Hindlimb muscle (tissue), 1 donor: ENCODE results near the gene GNG8. TPM values are rescaled to one million over a fixed set of nuclear protein-coding genes. Genes with fewer than 3 reads are reported as not detected.

Source experiments
- DNase-seq: peaks from one replicate; pipeline ENCODE4 v3.0.0-alpha.2; 2013
- polyA plus RNA-seq: library from polyadenylated mRNA; unstranded; fragments of 120-200 nt; gene quantifications from one replicate; pipeline ENCODE4 v1.2.1, GENCODE V29; 2013; ENCODE audit not compliant: insufficient read length

Gene GNG8
- not detected for polyA plus RNA-seq

DNA sequence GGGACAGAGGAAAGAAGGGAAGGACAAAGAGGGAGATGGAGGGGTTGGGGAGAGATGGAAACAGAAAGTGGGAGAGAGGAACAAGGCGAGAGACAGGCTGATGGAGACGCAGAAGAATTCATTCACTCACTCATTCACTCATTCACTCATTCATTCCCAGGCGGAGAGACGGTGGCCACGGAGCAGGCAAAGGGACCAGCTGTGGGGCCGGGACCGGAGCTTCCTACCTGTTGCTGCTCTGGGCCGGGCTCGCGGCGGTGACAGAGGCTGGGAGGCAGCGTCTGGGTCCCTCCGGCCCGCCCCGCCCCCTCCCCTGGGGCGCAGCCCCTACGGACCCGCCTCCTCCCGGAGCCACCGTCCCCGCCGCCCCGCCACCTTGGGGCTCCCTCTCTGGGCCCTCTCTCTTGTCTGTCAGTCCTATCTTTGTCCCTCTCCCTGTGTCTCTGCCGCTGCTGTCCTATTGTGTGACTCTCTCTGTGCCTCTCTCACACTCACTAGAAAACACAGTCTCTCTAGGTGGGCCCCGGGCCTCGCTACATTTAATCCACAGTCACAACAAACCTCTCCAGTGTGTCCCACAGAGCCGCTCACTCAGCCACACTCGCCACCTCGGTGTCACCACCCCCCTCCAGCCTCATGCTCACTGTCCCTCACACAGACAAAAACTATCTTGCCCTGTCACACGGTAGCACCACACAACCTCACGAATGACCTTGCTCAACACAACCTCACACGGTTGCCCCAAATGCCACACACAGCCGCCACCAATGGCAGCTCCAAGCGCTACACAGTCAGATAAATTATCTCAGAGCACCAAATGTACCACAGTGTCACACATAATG lies at the start of gene GNG8:
Gene GNG8, minus strand, starts transcription at position 283 of the 842 bp plus-strand sequence. CDS start 1,520 bp downstream, outside the sequence.
- no peak for DNase-seq

DNA sequence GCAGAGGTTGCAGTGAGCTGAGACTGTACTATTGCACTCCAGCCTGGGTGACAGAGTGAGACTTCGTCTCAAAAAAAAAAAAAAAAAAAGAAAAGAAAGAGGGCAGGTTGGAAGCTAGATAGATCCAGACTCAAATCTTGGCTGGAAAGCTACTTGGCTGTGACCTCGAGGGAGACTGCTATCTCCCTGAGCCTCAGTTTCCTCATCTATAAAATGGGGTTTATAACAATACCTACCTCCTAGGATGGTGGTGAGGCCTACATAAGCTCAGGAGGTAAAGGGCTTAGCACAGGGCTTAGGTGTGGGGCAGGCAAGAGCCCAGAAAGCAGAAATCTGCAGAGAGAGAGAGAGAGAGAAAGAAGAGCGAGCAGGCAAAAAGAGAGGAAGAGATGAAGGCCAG lies 49.2 kb upstream of the GNG8 start:
- no peak for DNase-seq

DNA sequence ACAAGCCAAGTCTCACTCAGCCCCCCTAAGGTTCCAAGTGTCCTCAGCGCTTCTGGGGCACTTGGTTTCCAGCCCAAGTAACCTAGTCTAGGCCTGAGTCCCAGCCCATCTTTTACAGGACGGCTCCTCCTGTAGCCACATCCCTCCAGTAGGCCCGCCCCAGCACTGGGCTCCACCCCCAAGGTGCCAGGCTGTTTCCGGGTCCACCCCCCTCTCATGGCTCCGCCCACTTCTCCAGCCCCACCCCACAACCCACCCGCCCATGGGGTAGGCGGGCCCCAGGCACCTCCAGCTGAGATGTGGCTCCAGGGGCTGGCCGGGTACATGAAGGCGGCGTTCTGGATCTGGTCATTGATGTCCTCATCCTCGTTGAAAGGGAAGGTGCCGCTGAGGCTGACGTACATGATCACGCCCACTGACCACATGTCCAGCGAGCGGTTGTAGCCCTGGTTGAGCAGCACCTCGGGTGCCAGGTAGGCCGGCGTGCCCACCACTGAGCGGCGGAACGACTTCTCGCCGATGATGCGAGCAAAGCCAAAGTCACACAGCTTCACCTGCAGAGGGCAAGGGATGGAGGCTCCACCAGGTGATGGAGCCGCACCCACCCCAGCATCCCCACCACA lies 42.2 kb upstream of the GNG8 start:
- DNase-seq: no peak

DNA sequence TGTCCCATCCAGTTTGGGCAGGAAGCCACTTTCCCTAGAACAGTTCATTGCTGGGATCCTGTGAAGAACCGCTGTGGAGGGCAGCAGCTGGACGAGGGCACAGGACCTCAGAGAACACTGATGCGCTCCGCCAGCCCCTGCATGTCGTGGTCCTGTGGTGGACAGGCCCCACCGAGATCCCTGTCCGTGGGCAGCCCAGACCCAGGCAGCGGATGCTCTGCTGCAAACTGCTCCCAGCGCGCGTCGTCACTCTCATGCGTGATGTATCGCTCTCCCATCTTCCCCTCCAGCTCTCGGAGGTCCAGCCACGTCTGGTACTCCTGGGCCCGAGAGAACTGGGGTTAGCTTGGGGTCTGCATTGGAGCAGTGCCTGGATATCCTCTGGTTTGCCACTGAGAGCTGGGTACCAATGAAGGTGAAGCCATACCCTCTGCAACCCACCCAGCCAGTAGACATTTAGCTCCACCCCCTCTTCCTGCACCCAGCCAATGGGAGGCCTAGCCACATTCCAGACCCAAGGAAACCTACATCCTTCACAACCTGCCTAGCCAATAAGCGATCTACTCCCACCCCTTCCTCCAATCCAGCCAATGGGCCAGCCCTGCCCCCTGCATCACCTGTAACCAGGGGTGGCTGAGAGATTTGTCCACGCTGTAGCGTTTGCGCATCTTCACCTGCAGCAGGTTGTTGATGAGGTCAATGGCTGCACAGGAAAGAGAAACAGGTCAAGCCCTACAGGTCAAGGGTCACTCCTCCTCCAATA lies 38.6 kb upstream of the GNG8 start:
- DNase-seq: no peak

DNA sequence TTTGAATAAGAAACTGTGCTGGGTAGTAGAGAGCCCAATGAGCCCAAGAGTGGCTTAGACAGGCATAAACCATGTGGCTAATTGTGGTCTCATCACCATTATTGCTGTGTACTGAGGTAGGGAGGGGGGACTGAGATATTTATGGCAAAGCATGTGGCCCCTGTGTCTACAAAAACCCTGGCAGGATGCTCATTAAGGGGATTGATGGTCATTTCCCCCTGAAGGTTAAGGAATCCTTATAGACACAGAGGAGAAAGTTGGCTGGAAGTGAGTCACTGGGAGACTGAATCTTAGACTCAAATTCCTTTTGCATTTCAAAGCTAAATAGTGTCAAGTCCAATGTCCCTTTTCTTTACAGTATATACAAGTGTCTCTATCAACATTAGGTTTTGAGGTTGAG lies 34.8 kb upstream of the GNG8 start:
- DNase-seq: no peak

DNA sequence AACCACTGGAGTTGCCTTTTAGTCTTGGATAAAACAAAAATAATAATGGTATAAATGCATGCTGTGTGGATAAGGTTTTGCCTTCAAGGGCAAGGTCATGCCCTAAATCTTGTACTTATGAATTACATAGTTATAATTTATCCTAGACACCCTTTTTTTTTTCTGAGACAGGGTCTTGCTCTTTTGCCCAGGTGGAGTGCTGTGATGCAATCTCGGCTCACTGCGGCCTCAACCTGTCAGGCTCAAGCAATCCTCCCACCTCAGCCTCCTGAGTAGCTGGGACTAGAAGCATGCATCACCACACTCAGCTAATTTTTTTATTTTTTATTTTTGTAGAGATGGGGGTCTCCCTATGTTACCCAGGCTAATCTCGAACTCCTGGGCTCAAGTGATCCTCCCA lies 32.7 kb upstream of the GNG8 start:
- no peak for DNase-seq

DNA sequence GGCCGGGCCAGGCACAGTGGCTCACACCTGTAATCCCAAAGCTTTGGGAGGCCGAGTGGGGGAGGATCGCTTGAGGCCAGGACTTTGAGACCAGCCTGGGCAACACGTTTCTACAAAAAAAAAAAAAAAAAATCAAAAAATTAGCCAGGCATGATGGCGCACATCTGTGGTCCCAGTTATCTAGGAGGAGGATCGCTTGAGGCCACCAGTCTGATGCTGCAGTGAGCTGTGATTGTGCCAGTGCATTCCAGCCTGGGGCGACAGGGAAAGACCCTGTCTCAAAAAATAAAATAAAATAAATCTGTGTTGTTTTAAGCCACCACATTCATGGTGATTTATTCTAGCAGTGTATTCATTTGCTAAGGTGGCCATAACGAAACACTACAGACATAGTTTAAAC lies 29.1 kb upstream of the GNG8 start:
- DNase-seq: no peak

DNA sequence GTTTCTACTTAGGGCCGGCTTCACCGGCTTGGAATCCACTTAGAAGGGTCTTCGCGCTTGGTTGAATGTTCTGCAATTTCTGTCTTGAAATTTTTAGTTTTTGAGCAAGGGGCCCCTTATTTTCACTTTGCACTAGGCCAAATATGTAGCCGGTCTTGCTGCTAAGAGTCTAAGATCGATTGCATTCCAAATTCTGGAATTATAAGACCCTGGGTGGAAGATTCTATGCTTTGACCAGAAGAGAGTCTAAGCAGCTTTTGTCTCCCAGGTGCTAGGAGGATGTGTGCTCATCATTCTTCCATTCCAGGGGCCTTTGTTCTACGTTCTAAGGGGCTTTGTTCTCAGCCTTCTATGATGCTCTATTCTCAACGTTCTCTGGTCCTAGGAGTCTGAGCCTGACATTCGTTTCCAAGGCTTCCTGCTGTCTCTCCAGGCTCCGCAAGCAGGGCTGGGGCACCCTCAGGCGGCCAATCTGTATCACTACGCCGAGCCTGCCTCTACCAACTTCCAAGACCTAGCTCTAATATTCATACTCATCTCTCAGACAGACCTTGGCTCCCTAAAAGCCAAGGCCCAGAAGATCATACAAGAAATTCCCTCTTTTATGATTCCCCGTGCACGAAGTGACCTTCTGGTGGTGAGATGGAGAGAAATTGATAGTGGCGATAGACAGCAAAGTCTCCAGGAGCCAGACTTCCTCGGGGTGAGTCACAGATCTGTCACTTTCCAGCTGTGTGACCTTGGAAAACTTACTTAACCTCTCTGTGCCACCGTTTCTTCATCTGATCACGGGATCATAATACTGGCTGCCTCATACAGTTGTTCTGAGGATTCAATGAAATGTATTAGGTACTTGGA lies 26.0 kb upstream of the GNG8 start:
- peak; percentile 88 for DNase-seq

DNA sequence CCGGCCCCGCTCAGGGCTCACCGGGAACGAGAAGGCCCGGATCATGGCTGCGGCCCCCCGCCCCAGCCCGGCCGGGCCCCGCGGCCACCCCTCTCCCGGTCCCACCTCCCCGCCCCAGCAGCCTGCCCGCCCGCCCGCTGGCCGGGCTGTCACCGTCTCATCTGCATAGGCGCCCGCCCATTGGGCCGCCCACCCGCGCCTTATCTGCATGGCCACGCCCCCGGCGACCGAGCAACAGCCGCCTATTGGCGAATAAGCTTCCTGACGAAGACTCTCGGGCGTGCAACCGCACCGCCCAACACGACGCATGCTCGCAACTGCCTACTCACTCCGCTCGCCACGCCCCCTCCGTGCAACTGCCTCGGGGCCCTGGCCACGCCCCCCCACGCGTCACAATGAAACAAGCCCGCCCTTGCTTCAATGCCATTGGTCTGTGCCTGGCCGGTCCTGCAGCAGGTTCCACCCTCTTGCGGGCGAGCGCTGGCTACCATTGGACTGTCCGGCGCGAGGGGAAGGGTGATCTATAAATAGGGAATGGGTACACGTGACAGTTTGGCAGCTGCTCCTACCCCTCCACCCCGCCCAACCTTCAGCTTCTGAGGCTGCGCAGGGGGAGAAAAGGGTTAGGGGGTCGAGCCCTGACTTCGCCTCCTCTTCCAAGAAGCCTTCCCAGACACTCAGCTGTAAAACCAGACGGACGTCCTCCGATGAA lies 25.2 kb upstream of the GNG8 start, which contains the start of gene DACT3:
Gene DACT3, minus strand, starts transcription at position 163 of the 712 bp plus-strand sequence. Its CDS starts 118 bp downstream, at position 45.
- DNase-seq: peak; percentile 100

DNA sequence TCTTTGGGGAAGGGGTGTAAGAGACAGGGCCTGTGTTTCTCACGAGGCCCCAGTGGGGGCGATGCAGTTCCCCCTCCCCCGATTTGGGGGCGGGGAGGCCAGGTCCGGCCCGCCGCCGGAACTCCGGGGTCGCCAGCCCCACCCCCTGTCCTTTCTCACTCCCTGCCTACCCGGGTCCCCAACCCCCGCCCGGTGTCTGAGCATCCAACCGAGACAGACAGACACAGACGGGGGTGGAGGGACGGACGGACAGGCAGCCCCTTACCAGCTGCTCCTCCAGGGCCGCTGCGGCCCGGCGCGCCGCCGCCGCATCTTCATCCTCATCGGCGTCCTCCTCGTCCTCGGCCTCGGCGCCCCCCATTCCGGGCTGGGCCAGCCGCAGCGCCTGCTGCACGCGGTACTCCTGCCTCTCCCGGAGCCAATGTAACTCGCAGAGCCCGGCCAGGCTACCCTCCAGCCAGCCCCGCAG lies 24.6 kb upstream of the GNG8 start:
- DNase-seq: peak; percentile 32

DNA sequence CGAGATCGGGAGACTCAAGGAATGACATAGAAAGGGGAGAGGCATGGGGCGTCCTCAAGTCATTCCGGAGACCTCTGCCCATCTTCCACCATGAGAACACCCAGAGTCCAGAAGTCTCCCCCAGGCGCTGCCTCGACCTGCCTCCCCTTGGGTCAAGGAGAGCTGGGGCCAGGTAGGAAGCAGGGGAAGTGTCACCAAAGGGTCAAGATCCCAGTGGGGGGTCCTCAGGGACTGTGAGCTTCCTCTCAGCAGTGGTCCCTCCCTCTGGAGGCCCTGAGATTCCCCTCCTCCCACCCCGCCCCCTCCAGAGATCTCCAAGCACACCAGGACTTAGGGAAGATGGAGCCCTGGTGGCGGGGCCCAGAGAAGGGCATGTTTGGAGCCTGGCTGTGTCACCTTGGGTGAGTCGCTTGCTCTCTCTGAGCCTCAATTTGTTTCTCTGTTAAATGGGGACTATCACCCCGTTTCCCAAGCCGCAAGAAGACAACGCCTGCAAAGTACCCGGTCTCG lies 24.1 kb upstream of the GNG8 start:
- DNase-seq: peak; percentile 45

DNA sequence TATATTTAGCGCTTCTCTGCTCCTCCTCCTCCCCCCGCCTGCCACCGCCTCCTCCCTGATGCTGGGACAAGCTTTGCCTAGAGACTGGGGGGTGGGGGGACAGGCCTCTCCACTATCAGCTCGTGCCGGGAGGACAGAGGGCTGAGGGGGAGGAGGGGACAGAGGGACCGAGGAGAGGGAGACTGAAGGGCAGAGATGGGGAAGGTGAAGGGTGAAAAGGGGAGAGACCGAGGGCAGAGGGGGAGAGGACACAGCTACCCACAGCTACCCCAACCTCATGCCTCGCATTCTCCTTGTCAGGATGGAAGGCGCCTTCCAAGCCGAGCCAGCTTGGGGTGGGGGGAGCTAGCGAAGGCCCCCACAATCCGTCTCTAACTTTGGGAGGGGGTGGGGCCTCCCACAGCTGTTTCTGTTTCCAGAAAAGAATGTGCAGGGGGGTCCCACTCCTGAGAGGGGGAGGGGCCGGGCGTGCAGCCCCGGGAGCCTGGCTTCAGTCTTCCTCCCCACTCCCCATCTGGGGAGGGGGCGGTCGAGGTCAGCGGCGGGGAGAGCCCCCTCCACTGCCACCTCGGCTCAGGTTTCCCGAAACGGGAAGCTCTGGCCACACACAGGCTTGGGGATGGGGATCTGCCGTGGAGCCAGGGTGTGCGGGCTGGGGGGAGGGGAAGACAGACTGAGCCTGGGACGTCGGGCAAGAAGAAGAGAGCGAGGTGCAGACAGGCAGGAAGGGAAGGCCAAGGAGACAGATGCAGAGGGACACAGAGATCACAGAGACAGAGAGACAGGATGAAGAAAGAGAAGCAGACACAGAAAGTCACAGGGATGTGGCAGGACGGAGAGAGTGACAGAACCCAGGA lies 23.4 kb upstream of the GNG8 start:
- DNase-seq: peak; percentile 55

DNA sequence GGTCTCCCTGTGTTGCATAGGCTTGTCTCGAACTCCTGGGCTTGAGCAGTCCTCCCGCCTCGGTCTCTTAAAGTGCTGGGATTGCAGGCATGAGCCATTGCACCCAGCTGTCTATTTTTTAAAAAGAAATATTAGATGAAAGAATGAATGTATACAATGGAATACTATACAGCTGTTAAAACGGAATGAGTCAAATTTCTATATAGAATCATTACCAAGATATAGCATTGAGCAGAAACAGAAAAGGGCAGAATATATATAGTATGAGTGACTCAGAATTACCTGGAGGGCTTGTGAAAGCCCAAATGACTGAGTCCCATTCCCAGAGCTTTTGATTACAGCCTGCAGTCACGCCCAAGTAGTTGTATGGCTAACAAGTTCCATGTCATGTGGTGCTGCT lies 20.5 kb upstream of the GNG8 start:
- no peak for DNase-seq

DNA sequence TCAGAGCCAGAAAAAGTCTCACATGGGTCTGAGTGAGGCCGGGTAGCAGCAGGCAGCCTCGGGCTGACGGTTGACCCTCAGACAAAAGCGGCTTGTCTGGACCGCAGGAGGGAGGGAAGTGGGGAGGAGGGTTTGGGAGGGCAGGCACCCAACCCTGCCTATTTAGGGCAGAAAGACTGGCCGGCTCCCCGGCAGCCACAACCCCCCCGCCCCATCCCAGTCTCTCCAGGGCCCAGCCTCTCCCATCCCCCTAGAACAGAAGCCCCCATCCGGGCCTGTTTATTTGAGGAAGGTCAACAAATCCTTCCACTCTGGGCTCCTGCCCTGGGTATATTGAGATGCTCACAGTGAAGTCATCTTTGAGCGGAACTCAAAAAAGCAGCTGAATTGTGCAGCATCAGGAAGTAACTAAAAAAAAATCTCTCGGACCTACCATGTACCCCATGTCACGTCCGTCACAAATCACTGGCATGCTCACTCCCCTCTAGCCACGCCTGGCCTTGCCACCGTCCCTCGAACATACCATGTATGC lies 18.7 kb upstream of the GNG8 start:
- no peak for DNase-seq

DNA sequence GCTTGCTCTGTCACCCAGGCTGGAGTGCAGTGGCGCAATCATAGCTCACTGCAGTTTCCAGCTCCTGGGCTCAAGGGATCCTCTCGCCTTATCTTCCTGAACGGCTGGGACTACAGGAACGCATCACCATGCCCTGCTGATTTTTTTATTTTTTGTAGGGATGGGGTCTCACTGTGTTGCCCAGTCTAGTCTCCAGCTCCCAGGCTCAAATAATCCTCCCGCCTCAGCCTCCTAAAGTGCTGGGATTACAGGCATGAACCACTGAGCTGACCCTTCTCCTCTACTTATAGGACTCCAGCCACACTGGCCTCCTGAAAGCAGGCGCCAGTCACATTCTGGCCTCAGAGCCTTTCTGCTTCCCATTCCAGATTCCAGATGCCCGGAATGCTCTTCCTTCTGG lies 14.4 kb upstream of the GNG8 start:
- no peak for DNase-seq

DNA sequence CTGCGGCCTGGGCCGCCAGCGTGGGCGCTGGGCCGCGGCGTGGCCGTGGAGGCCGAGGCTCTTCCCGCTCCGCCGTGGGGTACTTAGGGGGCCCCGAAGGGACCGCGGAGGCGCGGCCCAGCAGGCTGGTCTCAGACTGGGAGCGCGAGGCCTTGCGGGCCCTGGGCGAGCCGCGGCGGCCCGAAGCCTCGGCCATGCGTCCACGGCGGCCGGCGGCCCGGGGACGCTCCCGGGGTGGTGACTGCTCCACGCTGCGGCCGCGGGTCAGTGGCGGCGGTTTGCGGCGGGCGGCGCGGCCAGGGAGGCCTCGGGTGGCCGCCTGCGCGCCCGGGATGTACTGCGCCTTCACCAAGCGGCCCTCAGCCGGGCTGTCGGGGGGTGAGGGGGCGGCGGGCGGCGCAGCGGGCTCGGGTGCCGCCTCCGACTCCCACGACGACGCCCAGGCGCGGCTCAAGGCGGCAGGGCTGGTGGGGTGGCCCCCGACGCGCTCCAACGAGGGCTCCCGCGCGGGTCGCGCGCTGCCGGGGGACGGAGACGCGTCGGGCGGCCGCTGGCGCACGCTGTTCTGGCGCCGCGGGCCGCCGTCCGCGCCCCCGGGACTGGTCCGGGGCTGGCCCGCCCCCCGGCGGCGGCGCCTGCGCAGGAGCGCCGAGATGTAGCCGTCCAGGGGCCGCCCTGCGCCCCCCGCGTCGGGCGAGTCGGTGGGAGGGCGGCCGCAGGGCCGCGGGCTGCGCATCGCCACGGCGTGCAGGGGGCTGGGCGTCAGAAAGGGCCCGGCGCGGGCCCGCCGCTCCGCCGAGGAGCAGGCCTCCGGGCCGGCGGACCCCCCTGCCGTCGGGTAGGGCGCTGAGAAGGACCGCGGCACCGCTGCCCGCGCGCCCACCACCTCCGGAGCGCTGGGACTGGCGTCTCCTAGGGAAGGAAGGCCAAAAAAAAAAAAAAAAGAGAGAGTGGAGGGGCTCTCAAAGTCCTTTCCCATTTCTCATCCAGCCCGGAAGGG lies 13.3 kb upstream of the GNG8 start:
- DNase-seq: no peak

DNA sequence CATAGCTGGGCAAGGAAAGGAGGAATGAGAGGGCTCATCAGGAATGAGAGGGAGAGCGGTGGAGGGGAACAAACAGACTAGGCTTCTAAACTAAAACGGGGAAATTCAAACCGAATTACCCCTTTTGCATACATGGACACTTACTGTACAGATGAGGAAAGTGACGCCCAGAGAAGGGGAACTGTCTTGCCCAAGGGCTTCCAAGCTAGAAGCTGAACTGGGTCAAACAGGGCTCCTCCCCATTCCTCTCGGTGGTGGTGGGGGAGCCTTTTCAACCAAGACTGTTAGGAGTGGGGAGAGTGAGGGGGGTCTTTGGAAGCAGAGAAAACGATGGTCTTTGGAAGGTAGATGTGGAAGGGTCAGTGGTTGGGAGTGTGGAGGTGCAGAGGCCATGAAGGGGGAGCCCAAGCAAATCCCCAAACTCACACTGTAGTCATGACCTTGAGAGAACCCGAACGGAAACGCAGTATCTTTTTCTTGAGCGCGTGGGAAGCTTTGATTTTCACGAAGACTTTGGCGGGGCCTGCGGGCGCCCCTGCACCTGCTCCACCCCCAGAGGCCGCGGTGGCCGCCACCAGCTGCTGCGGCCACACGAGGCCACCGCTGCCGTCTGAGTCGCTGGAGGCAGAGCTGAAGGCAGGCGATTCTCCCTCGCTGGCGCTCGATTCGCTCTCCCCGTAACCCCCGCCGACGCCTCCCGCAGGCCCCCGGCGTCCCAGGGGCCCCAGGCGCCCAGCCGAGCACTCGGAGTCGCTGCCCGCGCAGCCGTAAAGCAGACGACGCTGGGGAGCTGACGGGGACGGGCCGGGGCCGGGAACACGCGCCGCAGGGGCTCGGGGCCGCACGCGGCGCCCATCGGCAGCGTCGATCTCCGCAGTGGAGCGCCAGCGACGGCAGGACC lies 12.3 kb upstream of the GNG8 start:
- DNase-seq: no peak

DNA sequence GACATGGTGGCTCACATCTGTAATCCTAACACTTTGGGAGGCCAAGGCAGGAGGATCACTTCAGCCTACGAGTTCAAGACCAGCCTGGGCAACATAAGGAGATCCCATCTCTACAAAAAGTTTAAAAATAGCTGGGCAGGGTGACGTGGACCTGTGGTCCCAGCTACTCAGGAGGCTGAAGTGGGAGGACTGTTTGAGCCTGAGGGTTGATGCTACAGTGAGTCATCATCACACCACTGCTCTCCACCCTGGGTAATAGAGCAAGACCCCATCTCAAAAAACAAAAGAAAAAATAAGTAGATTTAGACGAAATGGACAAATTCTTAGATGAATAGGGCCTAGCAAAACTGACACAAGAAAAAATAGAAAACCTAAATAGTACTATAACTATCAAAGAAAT lies 10.4 kb upstream of the GNG8 start:
- DNase-seq: no peak
